HCT116 (cell line): ENCODE results near the gene RIMBP2.

Experiments used
- CTCF ChIP-seq, 3 experiments: fragments of 200-600 bp in 1 of 3; sonication (generic) in 1 of 3; IDR thresholded peaks in 2 of 3; conservative IDR thresholded peaks in 1 of 3; 2 replicates each; pipeline ENCODE4 v1.5.1; 2012 to 2017; ENCODE audit warnings: low read depth in 2 of 3, low read length in 2 of 3, antibody characterized with exemption in 1 of 3, borderline replicate concordance in 1 of 3, control low read depth in 1 of 3, mild to moderate bottlenecking in 1 of 3, mixed read lengths in 1 of 3, mixed run types in 1 of 3, moderate library complexity in 1 of 3; ENCODE audit not compliant: insufficient read depth in 1 of 3
- POLR2A ChIP-seq: IDR thresholded peaks from 2 replicates; pipeline ENCODE4 v1.7.0; 2011; ENCODE audit warnings: borderline replicate concordance; ENCODE audit not compliant: insufficient read depth, insufficient read length; ENCODE audit errors: extremely low read depth

- TF ChIP-seq CTCF (IDR thresholded peaks at IDR 0.05 in 2 of 3, conservative IDR thresholded peaks at IDR 0.05 in 1 of 3; ENCODE audit: borderline replicate concordance in 1 of 3, insufficient read depth in 1 of 3, low read depth in 2 of 3, low read length in 2 of 3) (peak; percentile 64 to 88 (median 84)), POLR2A (no peak)
These were observed 32.0 kb upstream of the RIMBP2 start for GRCh38 chr12:130747867-130748740.
